ENCODE data around the gene BCAS3.

- no peak for TF ChIP-seq CTCF (conservative IDR thresholded peaks at IDR 0.05; ENCODE audit: low read depth, low read length)
- no peak for TF ChIP-seq EZH2 (IDR thresholded peaks at IDR 0.05; ENCODE audit: borderline replicate concordance, low read depth, low read length, poor library complexity, severe bottlenecking)
Measured at GRCh38 chr17:61323003-61323908, 645.6 kb downstream of the BCAS3 start.

Measured in A673 (cell line).